Cardiac muscle cell (in vitro differentiated cells and primary cell): ENCODE measurements around the gene TBC1D10B. TPM values are rescaled to one million over a fixed set of nuclear protein-coding genes. Genes with fewer than 3 reads are reported as not detected.

Source experiments
- polyA plus RNA-seq: library from polyadenylated mRNA; unstranded; fragments of >200 nt; fragmentation: Nextera tagmentation; extraction: Ambion mirVana; gene quantifications from 2 replicates; pipeline ENCODE4 v1.2.1, GENCODE V29; 2016
- total RNA-seq: library from RNA; depleted of rRNA; stranded (reverse); fragments of >200 nt; gene quantifications from 2 replicates; pipeline ENCODE4 v1.2.3, GENCODE V29; 2016

The TBC1D10B gene
- total and polyA plus RNA-seq, 2 experiments from 2014 or later = 39.9 to 58.4 TPM

Other genes with a start within 250 kb of the TBC1D10B start
- 57.2 and 70.2 TPM in 2 replicates for gene MAPK3, start 247.3 kb downstream of the TBC1D10B start, total RNA-seq
- 29.7 and 35.9 TPM in 2 replicates for gene MAPK3, start 247.3 kb downstream of the TBC1D10B start, polyA plus RNA-seq
- 0.92 and 3.2 TPM in 2 replicates for gene CORO1A, start 186.9 kb downstream of the TBC1D10B start, total RNA-seq
- gene CORO1A, start 186.9 kb downstream of the TBC1D10B start, polyA plus RNA-seq = 2.0 and 3.4 TPM in 2 replicates
- gene BOLA2B, start 176.8 kb downstream of the TBC1D10B start, total RNA-seq = 254 and 290 TPM in 2 replicates
- 89.4 and 146 TPM in 2 replicates for gene BOLA2B, start 176.8 kb downstream of the TBC1D10B start, polyA plus RNA-seq
- gene SLX1A, start 176.6 kb downstream of the TBC1D10B start, total RNA-seq = 61.6 and 76.1 TPM in 2 replicates
- gene SLX1A, start 176.6 kb downstream of the TBC1D10B start, polyA plus RNA-seq = 67.3 and 85.1 TPM in 2 replicates
- gene SULT1A3, start 171.2 kb downstream of the TBC1D10B start, total RNA-seq = 3.7 and 4.2 TPM in 2 replicates
- gene SULT1A3, start 171.2 kb downstream of the TBC1D10B start, polyA plus RNA-seq = 7.7 and 17.1 TPM in 2 replicates
- gene NPIPB13, start 122.0 kb downstream of the TBC1D10B start, total RNA-seq = 0.07 and 3.2 TPM in 2 replicates
- 4.1 and 5.3 TPM in 2 replicates for gene NPIPB13, start 122.0 kb downstream of the TBC1D10B start, polyA plus RNA-seq
- gene CD2BP2, start 15.2 kb downstream of the TBC1D10B start, total RNA-seq = 56.7 and 63.1 TPM in 2 replicates
- 47.2 TPM in 2 replicates for gene CD2BP2, start 15.2 kb downstream of the TBC1D10B start, polyA plus RNA-seq
- gene MYL11, start 4.3 kb upstream of the TBC1D10B start, total RNA-seq = 1.5 TPM in 1 of 2 replicates, not detected in the other
- gene MYL11, start 4.3 kb upstream of the TBC1D10B start, polyA plus RNA-seq = 0.69 and 5.5 TPM in 2 replicates
- gene SEPTIN1, start 12.1 kb upstream of the TBC1D10B start, total RNA-seq = 0.92 and 0.95 TPM in 2 replicates
- gene SEPTIN1, start 12.1 kb upstream of the TBC1D10B start, polyA plus RNA-seq = 8.7 and 11.9 TPM in 2 replicates
- gene ZNF48, start 24.9 kb upstream of the TBC1D10B start, total RNA-seq = 29.5 and 32.3 TPM in 2 replicates
- gene ZNF48, start 24.9 kb upstream of the TBC1D10B start, polyA plus RNA-seq = 12.5 and 20.8 TPM in 2 replicates
- gene ZNF771, start 37.1 kb upstream of the TBC1D10B start, total RNA-seq = 29.1 and 31.5 TPM in 2 replicates
- gene ZNF771, start 37.1 kb upstream of the TBC1D10B start, polyA plus RNA-seq = 26.5 and 36.1 TPM in 2 replicates
- 43.0 and 46.3 TPM in 2 replicates for gene DCTPP1, start 59.5 kb upstream of the TBC1D10B start, total RNA-seq
- gene DCTPP1, start 59.5 kb upstream of the TBC1D10B start, polyA plus RNA-seq = 77.0 and 85.2 TPM in 2 replicates
- 14.0 and 19.6 TPM in 2 replicates for gene SEPHS2, start 75.4 kb upstream of the TBC1D10B start, total RNA-seq
- gene SEPHS2, start 75.4 kb upstream of the TBC1D10B start, polyA plus RNA-seq = 51.9 and 55.3 TPM in 2 replicates
- not detected in 2 replicates for gene ITGAL, start 102.2 kb upstream of the TBC1D10B start, total RNA-seq
- 0.46 TPM in 1 of 2 replicates, not detected in the other for gene ITGAL, start 102.2 kb upstream of the TBC1D10B start, polyA plus RNA-seq
- 73.1 and 79.1 TPM in 2 replicates for gene ZNF768, start 156.1 kb upstream of the TBC1D10B start, total RNA-seq
- 19.4 and 31.0 TPM in 2 replicates for gene ZNF768, start 156.1 kb upstream of the TBC1D10B start, polyA plus RNA-seq
- 16.2 and 17.7 TPM in 2 replicates for gene ZNF747, start 164.4 kb upstream of the TBC1D10B start, total RNA-seq
- 12.7 and 17.5 TPM in 2 replicates for gene ZNF747, start 164.4 kb upstream of the TBC1D10B start, polyA plus RNA-seq
- gene ZNF764, start 187.9 kb upstream of the TBC1D10B start, total RNA-seq = 25.3 and 34.7 TPM in 2 replicates
- 12.0 and 17.9 TPM in 2 replicates for gene ZNF764, start 187.9 kb upstream of the TBC1D10B start, polyA plus RNA-seq
- 18.3 and 22.0 TPM in 2 replicates for gene ZNF688, start 201.2 kb upstream of the TBC1D10B start, total RNA-seq
- 12.4 and 25.0 TPM in 2 replicates for gene ZNF688, start 201.2 kb upstream of the TBC1D10B start, polyA plus RNA-seq
- 19.3 and 25.5 TPM in 2 replicates for gene ZNF785, start 215.2 kb upstream of the TBC1D10B start, total RNA-seq
- 12.0 and 12.9 TPM in 2 replicates for gene ZNF785, start 215.2 kb upstream of the TBC1D10B start, polyA plus RNA-seq
- 19.4 and 19.5 TPM in 2 replicates for gene ZNF689, start 239.9 kb upstream of the TBC1D10B start, total RNA-seq
- 11.3 and 17.9 TPM in 2 replicates for gene ZNF689, start 239.9 kb upstream of the TBC1D10B start, polyA plus RNA-seq